Measurements from ENCODE around the gene KCNQ1.

KCNQ1 gene

GRCh38 chr11:2828585-2829330, 383.9 kb downstream of the KCNQ1 start:
- no peak overlapping the region for H3K4me3 ChIP-seq (replicated peaks; ENCODE audit: low read depth, low read length)
- H3K27me3 ChIP-seq (replicated peaks; ENCODE audit: control insufficient read depth, insufficient read depth, low read length): no peaks in the 10 kb centered on the region
- no peaks in the 10 kb centered on the region for H3K36me3 ChIP-seq (ENCODE audit: control insufficient read depth, insufficient read depth, low read length)
- no peak for DNase-seq (ENCODE audit: extremely low read depth, insufficient read length)
- TF ChIP-seq CTCF (IDR thresholded peaks at IDR 0.05; ENCODE audit: insufficient read depth, low read length, poor library complexity, severe bottlenecking): no peak

DNA sequence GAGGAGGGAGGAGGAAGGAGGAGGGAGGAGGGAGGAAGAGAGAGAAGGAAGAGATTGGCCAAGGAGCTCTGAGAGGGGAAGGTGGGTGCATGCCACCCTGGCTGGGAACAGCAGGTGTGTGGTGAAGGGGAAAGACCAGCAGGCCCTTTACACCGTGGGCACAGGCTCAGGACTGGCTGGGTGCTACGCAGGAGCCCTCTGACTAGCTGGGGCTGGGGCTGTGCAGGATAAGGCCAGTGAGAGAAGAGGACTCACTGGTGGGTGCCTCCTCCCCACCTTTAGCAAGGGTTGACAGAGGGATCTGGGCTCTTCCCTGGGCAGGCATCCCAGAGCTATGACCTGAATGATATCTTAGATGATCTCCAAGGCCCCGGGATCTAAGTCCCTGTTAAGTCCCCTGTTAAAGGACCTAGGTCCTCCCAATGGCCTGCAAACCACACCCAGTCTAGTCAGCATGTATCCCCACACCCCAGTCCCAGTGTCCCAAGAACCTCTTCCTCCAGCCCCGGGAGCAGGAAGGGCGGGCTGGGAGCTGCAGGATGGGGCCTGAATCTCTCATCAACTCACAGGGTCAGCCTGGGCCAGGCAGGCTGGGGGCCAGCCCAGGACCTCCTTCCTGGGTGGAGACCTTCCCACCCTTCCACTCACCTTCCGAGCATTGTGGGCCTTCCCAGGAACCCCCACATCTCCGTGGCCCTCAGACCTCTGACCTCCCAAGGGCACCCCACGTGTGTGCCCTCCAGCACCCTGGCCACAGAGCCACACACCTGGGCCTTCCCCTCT, 385.4 kb downstream of the KCNQ1 start:
- DNase-seq (ENCODE audit: extremely low read depth, insufficient read length): no peak
- TF ChIP-seq CTCF (IDR thresholded peaks at IDR 0.05; ENCODE audit: insufficient read depth, low read length, poor library complexity, severe bottlenecking): no peak
- Histone ChIP-seq H3K36me3 (ENCODE audit: control insufficient read depth, insufficient read depth, low read length) (no peaks in the 10 kb centered on the region), H3K27me3 (replicated peaks; ENCODE audit: control insufficient read depth, insufficient read depth, low read length) (no peaks in the 10 kb centered on the region), H3K4me3 (replicated peaks; ENCODE audit: low read depth, low read length) (no peak overlapping the region)

DNA sequence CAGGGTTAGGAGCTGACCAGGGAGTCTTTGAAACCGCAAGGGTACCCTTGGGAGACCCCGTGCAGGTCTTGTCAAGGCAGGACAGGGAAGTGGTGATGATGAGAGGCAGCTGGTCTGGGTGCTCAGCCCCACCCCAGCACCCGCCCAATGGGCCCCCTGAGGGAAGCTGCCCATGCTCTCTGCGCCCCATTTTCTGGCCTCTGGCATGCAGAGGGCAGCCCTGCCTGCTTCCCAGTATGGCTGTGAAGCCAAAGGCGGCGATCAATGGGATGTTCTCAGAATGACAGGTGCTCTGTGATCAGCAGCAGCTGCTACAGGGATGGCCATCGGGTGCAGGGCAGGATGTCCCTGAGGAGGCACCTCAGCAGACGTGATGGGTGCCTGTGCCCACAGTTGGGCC, 386.1 kb downstream of the KCNQ1 start:
- no peak overlapping the region for H3K4me3 ChIP-seq (replicated peaks; ENCODE audit: low read depth, low read length)
- no peak for TF ChIP-seq CTCF (IDR thresholded peaks at IDR 0.05; ENCODE audit: insufficient read depth, low read length, poor library complexity, severe bottlenecking)

GRCh38 chr11:2831781-2832532, 387.1 kb downstream of the KCNQ1 start:
- no peaks in the 10 kb centered on the region; the same call in 1 of the 2 replicates for H3K27me3 ChIP-seq (replicated peaks; ENCODE audit: control insufficient read depth, insufficient read depth, low read length)
- no peak for TF ChIP-seq CTCF (IDR thresholded peaks at IDR 0.05; ENCODE audit: insufficient read depth, low read length, poor library complexity, severe bottlenecking)
- no peaks in the 10 kb centered on the region for H3K36me3 ChIP-seq (ENCODE audit: control insufficient read depth, insufficient read depth, low read length)
- H3K4me3 ChIP-seq (replicated peaks; ENCODE audit: low read depth, low read length): no peak overlapping the region
- DNase-seq (ENCODE audit: extremely low read depth, insufficient read length): no peak

More for the DNA sequence above, 386.1 kb downstream of the KCNQ1 start:
- DNase-seq (ENCODE audit: extremely low read depth, insufficient read length): no peak
- Histone ChIP-seq H3K27me3 (replicated peaks; ENCODE audit: control insufficient read depth, insufficient read depth, low read length) (no peaks in the 10 kb centered on the region; the same call in 1 of the 2 replicates), H3K36me3 (ENCODE audit: control insufficient read depth, insufficient read depth, low read length) (no peaks in the 10 kb centered on the region)

DNA sequence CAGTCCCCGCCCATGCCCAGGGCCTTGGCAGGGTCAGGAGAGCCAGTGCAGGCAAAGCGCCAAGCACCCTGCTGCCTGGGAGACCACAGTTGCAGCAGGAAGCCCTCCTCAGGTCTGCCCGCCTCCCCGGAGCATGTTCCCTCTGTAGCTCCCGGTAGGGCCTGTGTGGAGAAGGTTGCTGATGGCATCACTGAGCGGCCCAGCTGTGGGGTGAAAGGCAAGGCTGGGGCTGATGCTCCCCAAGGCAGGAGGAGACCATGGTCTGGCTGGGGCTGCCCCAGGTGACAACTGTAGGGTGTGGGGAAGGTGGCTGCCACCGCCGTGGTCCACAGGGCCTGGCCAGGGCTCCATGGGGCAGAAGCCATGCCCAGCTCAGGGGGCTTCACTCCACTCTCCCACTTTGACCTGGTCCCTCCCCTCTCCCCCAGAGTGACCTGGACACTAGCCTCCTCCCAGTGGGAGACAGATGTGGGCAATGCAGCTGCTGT, 387.8 kb downstream of the KCNQ1 start:
- Histone ChIP-seq H3K27me3 (replicated peaks; ENCODE audit: control insufficient read depth, insufficient read depth, low read length) (no peaks in the 10 kb centered on the region; the same call in 1 of the 2 replicates), H3K36me3 (ENCODE audit: control insufficient read depth, insufficient read depth, low read length) (no peaks in the 10 kb centered on the region), H3K4me3 (replicated peaks; ENCODE audit: low read depth, low read length) (no peak overlapping the region)
- DNase-seq (ENCODE audit: extremely low read depth, insufficient read length): no peak
- TF ChIP-seq CTCF (IDR thresholded peaks at IDR 0.05; ENCODE audit: insufficient read depth, low read length, poor library complexity, severe bottlenecking): no peak

Data from GM06990 (cell line).